Measurements from ENCODE around the gene CNGA4. TPM values are rescaled to one million over a fixed set of nuclear protein-coding genes. Genes with fewer than 3 reads are reported as not detected.
"Not testable (repeated sequence)": the region's sequence is repeated elsewhere in the genome, so short reads cannot be mapped to it uniquely, and the experiment has no call there.

CNGA4 gene
- total RNA-seq, 1 experiment from 2014 or later: 0.17 TPM

DNA sequence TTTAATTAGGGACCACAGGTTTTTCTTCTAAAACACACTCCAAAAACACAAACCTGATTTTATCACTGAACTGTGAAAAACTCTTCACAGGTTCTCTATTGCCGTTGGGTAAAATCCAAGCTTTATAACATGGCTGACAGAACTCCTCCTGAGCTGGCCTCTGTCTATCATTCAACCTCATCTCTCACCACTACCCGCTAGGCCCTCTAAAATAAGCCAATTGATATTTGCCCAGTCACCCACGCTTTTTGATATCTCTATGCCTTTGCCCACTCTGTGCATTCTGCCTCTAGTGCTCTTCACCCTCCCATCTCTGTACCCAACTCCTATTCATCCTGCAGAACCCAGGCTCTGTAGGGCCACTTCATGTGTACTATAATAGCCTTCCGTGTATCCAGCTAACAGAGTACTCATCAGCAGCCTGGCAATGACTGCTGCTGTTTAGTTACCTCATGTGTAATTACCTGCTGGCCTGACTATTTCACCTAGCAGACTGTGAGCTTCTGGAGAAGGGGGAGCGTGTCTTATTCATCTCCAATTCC is 1.1 kb upstream of the CNGA4 start:
- no peaks in the 10 kb centered on the region; the same call in 1 of the 2 replicates for H3K27me3 ChIP-seq (ENCODE audit: control insufficient read depth, insufficient read depth, low read length)
- no peak overlapping the region for H3K4me3 ChIP-seq (ENCODE audit: insufficient read depth, low read depth, low read length)
- DNase-seq: no peak
- H3K36me3 ChIP-seq (replicated peaks; ENCODE audit: control insufficient read depth, insufficient read depth, low read length): no peaks in the 10 kb centered on the region

DNA sequence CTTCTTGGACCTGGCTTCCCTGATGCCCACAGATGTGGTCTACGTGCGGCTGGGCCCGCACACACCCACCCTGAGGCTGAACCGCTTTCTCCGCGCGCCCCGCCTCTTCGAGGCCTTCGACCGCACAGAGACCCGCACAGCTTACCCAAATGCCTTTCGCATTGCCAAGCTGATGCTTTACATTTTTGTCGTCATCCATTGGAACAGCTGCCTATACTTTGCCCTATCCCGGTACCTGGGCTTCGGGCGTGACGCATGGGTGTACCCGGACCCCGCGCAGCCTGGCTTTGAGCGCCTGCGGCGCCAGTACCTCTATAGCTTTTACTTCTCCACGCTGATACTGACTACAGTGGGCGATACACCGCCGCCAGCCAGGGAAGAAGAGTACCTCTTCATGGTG is 1.2 kb downstream of the CNGA4 start:
- H3K4me3 ChIP-seq (ENCODE audit: insufficient read depth, low read depth, low read length): no peak overlapping the region
- H3K27me3 ChIP-seq (ENCODE audit: control insufficient read depth, insufficient read depth, low read length): no peaks in the 10 kb centered on the region; the same call in 1 of the 2 replicates
- no peak for DNase-seq
- no peaks in the 10 kb centered on the region for H3K36me3 ChIP-seq (replicated peaks; ENCODE audit: control insufficient read depth, insufficient read depth, low read length)

GRCh38 chr11:6240781-6241180 is 1.9 kb downstream of the CNGA4 start:
- no peaks in the 10 kb centered on the region for H3K36me3 ChIP-seq (replicated peaks; ENCODE audit: control insufficient read depth, insufficient read depth, low read length)
- H3K4me3 ChIP-seq (ENCODE audit: insufficient read depth, low read depth, low read length): no peak overlapping the region
- DNase-seq: no peak
- H3K27me3 ChIP-seq (ENCODE audit: control insufficient read depth, insufficient read depth, low read length): no peaks in the 10 kb centered on the region; the same call in 1 of the 2 replicates

DNA sequence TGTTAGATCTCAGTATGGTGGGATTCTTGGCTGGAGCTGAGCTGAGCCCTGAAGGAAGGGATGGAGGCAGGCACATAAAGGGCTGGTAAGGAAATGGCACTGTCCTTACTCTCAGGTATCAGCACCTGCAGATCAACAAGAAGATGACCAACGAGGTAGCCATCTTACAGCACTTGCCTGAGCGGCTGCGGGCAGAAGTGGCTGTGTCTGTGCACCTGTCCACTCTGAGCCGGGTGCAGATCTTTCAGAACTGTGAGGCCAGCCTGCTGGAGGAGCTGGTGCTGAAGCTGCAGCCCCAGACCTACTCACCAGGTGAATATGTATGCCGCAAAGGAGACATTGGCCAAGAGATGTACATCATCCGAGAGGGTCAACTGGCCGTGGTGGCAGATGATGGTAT is 2.4 kb downstream of the CNGA4 start:
- no peak for DNase-seq
- no peaks in the 10 kb centered on the region for H3K36me3 ChIP-seq (replicated peaks; ENCODE audit: control insufficient read depth, insufficient read depth, low read length)
- no peaks in the 10 kb centered on the region; the same call in none of the 2 replicates for H3K27me3 ChIP-seq (ENCODE audit: control insufficient read depth, insufficient read depth, low read length)
- H3K4me3 ChIP-seq (ENCODE audit: insufficient read depth, low read depth, low read length): no peak overlapping the region

GRCh38 chr11:6245536-6245935 is 6.6 kb downstream of the CNGA4 start:
- DNase-seq: no peak
- Histone ChIP-seq H3K4me3 (ENCODE audit: insufficient read depth, low read depth, low read length) (no peak overlapping the region), H3K27me3 (ENCODE audit: control insufficient read depth, insufficient read depth, low read length) (no peaks in the 10 kb centered on the region; the same call in none of the 2 replicates), H3K36me3 (replicated peaks; ENCODE audit: control insufficient read depth, insufficient read depth, low read length) (no peaks in the 10 kb centered on the region)

GRCh38 chr11:6248248-6248647 is 9.4 kb downstream of the CNGA4 start:
- Histone ChIP-seq H3K36me3 (replicated peaks; ENCODE audit: control insufficient read depth, insufficient read depth, low read length) (no peaks in the 10 kb centered on the region), H3K4me3 (ENCODE audit: insufficient read depth, low read depth, low read length) (no peak overlapping the region), H3K27me3 (ENCODE audit: control insufficient read depth, insufficient read depth, low read length) (no peaks in the 10 kb centered on the region; the same call in none of the 2 replicates)
- DNase-seq: no peak

- DNase-seq; H3K36me3 ChIP-seq (replicated peaks; ENCODE audit: control insufficient read depth, insufficient read depth, low read length); H3K4me3 ChIP-seq (ENCODE audit: insufficient read depth, low read depth, low read length); H3K27me3 ChIP-seq (ENCODE audit: control insufficient read depth, insufficient read depth, low read length): not testable (repeated sequence)
Observed at GRCh38 chr11:6248897-6249296, 10.0 kb downstream of the CNGA4 start.

DNA sequence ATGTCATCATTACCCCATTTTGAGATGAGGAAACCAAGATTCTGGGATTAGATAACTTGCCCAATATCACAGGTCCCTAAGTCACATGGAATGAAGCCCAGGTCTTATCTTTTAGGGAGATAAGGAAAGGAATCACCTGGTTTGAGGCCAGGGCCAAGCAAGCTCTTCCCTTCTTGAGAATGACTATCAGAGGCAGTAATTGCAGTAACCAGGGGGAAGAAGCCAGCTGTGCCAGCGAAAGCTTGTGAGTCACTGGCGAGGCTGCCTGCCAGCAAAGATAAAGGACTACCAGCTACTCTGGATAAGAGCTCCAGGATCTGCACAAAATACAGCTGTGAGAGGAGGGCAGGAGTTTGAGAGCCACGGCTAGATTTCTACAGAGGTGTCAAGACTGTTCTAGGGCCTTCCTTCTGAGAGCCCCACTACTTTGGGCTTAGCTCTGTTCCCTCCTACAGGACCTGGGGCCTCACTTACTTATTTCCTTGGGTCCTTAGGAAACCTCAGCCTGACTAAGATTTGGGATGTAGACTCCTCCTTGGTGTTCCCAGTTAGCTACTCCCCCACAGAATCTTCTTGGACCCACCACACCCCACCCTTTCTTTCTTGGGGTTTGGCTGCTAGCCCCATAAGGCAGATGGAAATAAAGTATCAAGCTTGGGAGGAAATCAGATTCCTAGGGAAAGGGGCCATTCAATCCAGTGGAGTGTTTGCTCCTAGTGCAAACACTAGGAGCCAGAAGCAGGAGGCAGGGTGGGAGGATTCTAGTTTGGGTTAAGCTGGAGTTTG is 11.1 kb downstream of the CNGA4 start:
- Histone ChIP-seq H3K4me3 (ENCODE audit: insufficient read depth, low read depth, low read length) (no peak overlapping the region), H3K36me3 (replicated peaks; ENCODE audit: control insufficient read depth, insufficient read depth, low read length) (no peaks in the 10 kb centered on the region), H3K27me3 (ENCODE audit: control insufficient read depth, insufficient read depth, low read length) (no peaks in the 10 kb centered on the region; the same call in none of the 2 replicates)
- DNase-seq: no peak

DNA sequence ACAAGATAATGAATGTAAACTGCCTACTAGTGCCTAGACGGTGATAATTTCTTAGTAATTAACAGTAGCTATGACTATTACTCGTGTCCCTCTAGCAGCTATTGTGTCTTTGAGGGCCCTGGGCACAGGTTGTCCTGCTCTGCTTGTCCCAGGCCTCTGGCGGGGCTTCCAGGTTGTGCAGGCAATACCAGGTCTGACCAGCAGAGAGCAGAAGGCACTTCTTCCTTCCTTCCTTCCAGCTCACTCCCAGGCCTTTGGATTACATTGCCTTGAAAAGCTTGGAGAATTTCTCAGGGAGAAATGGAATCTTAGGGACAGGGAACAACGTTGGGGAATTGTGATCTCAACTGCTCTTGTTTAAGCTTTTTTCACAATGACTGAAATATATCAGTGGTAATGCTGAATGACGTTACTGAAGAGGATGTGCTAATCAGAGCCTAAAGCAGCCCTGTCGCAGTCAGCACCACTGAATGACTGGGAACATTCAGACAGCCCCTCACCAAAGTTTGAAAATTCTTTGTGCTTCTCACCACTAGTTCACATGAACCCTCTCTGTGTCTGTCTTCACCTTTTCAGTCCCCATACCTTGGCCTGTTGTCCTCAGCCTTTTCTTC is 12.3 kb downstream of the CNGA4 start:
- peak; percentile 85 for DNase-seq
- peaks cover 6% of the 10 kb centered on the region for H3K27me3 ChIP-seq (ENCODE audit: control insufficient read depth, insufficient read depth, low read length)
- no peaks in the 10 kb centered on the region for H3K36me3 ChIP-seq (replicated peaks; ENCODE audit: control insufficient read depth, insufficient read depth, low read length)
- H3K4me3 ChIP-seq (ENCODE audit: insufficient read depth, low read depth, low read length): no peak overlapping the region

GRCh38 chr11:6251990-6252473 is 13.1 kb downstream of the CNGA4 start:
- Histone ChIP-seq H3K36me3 (replicated peaks; ENCODE audit: control insufficient read depth, insufficient read depth, low read length) (no peaks in the 10 kb centered on the region), H3K4me3 (ENCODE audit: insufficient read depth, low read depth, low read length) (no peak overlapping the region), H3K27me3 (ENCODE audit: control insufficient read depth, insufficient read depth, low read length) (peaks cover 9% of the 10 kb centered on the region)
- DNase-seq: no peak

DNA sequence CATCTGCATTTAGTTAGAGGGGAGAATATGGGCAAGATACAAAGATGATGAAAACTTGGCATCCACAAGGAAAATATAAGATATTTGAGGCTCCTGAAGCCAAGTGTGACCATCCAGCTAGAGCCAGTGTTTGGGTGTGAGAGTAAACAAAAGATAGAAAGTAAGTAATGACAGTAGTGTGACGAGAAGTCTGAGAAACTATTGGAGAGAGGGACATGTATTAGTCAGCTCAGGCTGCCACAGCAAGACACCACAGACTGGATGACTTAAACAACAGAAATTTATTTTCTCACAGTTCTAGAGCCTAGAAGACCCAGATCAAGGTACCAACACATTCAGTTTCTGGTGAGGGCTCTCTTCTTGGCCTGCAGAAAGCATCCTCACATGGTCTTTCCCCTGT is 14.3 kb downstream of the CNGA4 start:
- no peak for DNase-seq
- no peaks in the 10 kb centered on the region for H3K36me3 ChIP-seq (replicated peaks; ENCODE audit: control insufficient read depth, insufficient read depth, low read length)
- H3K27me3 ChIP-seq (ENCODE audit: control insufficient read depth, insufficient read depth, low read length): peaks cover 19% of the 10 kb centered on the region
- no peak overlapping the region for H3K4me3 ChIP-seq (ENCODE audit: insufficient read depth, low read depth, low read length)

- peak; percentile 64 for DNase-seq
- no peaks in the 10 kb centered on the region for H3K36me3 ChIP-seq (replicated peaks; ENCODE audit: control insufficient read depth, insufficient read depth, low read length)
- peaks cover 54% of the 10 kb centered on the region for H3K27me3 ChIP-seq (ENCODE audit: control insufficient read depth, insufficient read depth, low read length)
- no peak overlapping the region for H3K4me3 ChIP-seq (ENCODE audit: insufficient read depth, low read depth, low read length)
Observed at GRCh38 chr11:6258141-6258540, 19.3 kb downstream of the CNGA4 start.

- DNase-seq: peak; percentile 62
- Histone ChIP-seq H3K36me3 (replicated peaks; ENCODE audit: control insufficient read depth, insufficient read depth, low read length) (no peaks in the 10 kb centered on the region), H3K27me3 (ENCODE audit: control insufficient read depth, insufficient read depth, low read length) (peaks cover 54% of the 10 kb centered on the region)
Observed at GRCh38 chr11:6258571-6259081, 19.7 kb downstream of the CNGA4 start.

GRCh38 chr11:6260207-6260726 is 21.4 kb downstream of the CNGA4 start:
- H3K4me3 ChIP-seq (ENCODE audit: insufficient read depth, low read depth, low read length): peak overlapping the region; percentile 63
- no peaks in the 10 kb centered on the region for H3K36me3 ChIP-seq (replicated peaks; ENCODE audit: control insufficient read depth, insufficient read depth, low read length)
- H3K27me3 ChIP-seq (ENCODE audit: control insufficient read depth, insufficient read depth, low read length): peaks cover 51% of the 10 kb centered on the region
- no peak for DNase-seq

More at GRCh38 chr11:6258571-6259081, 19.7 kb downstream of the CNGA4 start:
- H3K4me3 ChIP-seq (ENCODE audit: insufficient read depth, low read depth, low read length): peak overlapping the region; percentile 63

Measured in H7 (cell line).